Upper lobe of right lung (tissue), 1 donor: Measurements from ENCODE around the gene EXOG. TPM values are rescaled to one million over a fixed set of nuclear protein-coding genes. Genes with fewer than 3 reads are reported as not detected.

ENCODE experiments used
- ATAC-seq: fragments of 200-7000 bp; cut with Tn5 transposase; one replicate; pipeline ENCODE4 v1.9.1; 2020; ENCODE audit warnings: mild to moderate bottlenecking, moderate library complexity
- DNase-seq: peaks from one replicate; pipeline ENCODE4 v3.0.0-alpha.2; 2020
- H3K27ac ChIP-seq: fragments of 200-600 bp; one replicate; pipeline ENCODE4 v1.8.0; 2022
- H3K27me3 ChIP-seq: fragments of 200-600 bp; one replicate; pipeline ENCODE4 v1.8.0; 2022; ENCODE audit warnings: mild to moderate bottlenecking
- H3K36me3 ChIP-seq: fragments of 200-600 bp; one replicate; pipeline ENCODE4 v1.8.0; 2022
- H3K4me1 ChIP-seq: fragments of 200-600 bp; one replicate; pipeline ENCODE4 v1.8.0; 2022
- H3K4me3 ChIP-seq: fragments of 200-600 bp; one replicate; pipeline ENCODE4 v1.8.0; 2022; ENCODE audit warnings: mild to moderate bottlenecking
- H3K9me3 ChIP-seq: fragments of 200-600 bp; one replicate; pipeline ENCODE4 v1.8.0; 2022
- CTCF ChIP-seq: fragments of 200-600 bp; IDR thresholded peaks from one replicate; pipeline ENCODE4 v1.8.0; 2022; ENCODE audit warnings: antibody characterized with exemption
- intact Hi-C: fragments of 100-400 bp; cut with DNase I; formaldehyde crosslinking; loops from one replicate; pipeline ENCODE4 v1.11.0; 2022
- long read RNA-seq: library from polyadenylated mRNA; unstranded; transcript quantifications from one replicate; pipeline ENCODE4 v2.0.0, GENCODE V29; 2021
- total RNA-seq: library from RNA; stranded (reverse); fragmentation: NEBNext Ultra II Directional; extraction: Animal tissue kit (Norgen Biotek cat#: 25700); gene quantifications from one replicate; pipeline ENCODE4 v1.2.1, GENCODE V29; 2021
- donor health status: DM: no; HTN: yes; CAD: no; lungs with severe emphysema.

The EXOG gene
- 10.7 TPM for total RNA-seq
- long read RNA-seq, partial matches to known transcripts: 1 of 8 reads
- long read RNA-seq, other reads (novel, unspliced or antisense): 5 of 8 reads

GRCh38 chr3:38496131-38496910 lies at the start of gene EXOG:
Gene EXOG (plus strand): TSS chr3:38496340. CDS start chr3:38496368, 28 bp downstream.
- peak within 1 kb of the TSS; percentile 77 for H3K4me3 ChIP-seq
- no peaks in the 10 kb centered on the region for H3K27me3 ChIP-seq
- no peaks in the 10 kb centered on the region for H3K36me3 ChIP-seq
- intact Hi-C loops: no loop called here
- no peaks in the 10 kb centered on the region for H3K9me3 ChIP-seq
- H3K27ac ChIP-seq: peak within 1 kb of the TSS; percentile 74
- ATAC-seq (peak; percentile 99), DNase-seq (peak; percentile 98)
- peak; percentile 85 for TF ChIP-seq CTCF
- peaks cover 7% of the 10 kb centered on the region for H3K4me1 ChIP-seq

GRCh38 chr3:38446812-38447211 lies 49.3 kb upstream of the EXOG start:
- Histone ChIP-seq H3K9me3 (no peaks in the 10 kb centered on the region), H3K4me1 (no peaks in the 10 kb centered on the region), H3K36me3 (no peaks in the 10 kb centered on the region), H3K4me3 (no peak overlapping the region), H3K27me3 (no peaks in the 10 kb centered on the region), H3K27ac (no peak overlapping the region)
- ATAC-seq (no peak), DNase-seq (no peak)
- intact Hi-C loops: no loop called here
- TF ChIP-seq CTCF: no peak

GRCh38 chr3:38450853-38451252 lies 45.3 kb upstream of the EXOG start:
- DNase-seq (no peak), ATAC-seq (no peak)
- Histone ChIP-seq H3K4me3 (no peak overlapping the region), H3K27ac (no peak overlapping the region), H3K9me3 (no peaks in the 10 kb centered on the region), H3K36me3 (no peaks in the 10 kb centered on the region), H3K27me3 (no peaks in the 10 kb centered on the region), H3K4me1 (peaks cover 9% of the 10 kb centered on the region)
- intact Hi-C loops: no loop called here
- TF ChIP-seq CTCF: no peak

- TF ChIP-seq CTCF: no peak
- DNase-seq: peak; percentile 96
- H3K27me3 ChIP-seq: no peaks in the 10 kb centered on the region
- peaks cover 26% of the 10 kb centered on the region for H3K4me1 ChIP-seq
- ATAC-seq: peak; percentile 89
- H3K27ac ChIP-seq: peak within 1 kb of the TSS; percentile 78
- H3K4me3 ChIP-seq: peak within 1 kb of the TSS; percentile 72
- H3K36me3 ChIP-seq: no peaks in the 10 kb centered on the region
- intact Hi-C loops: no loop called here
- H3K9me3 ChIP-seq: no peaks in the 10 kb centered on the region
These were observed 42.8 kb upstream of the EXOG start, which contains the start of gene ACVR2B for GRCh38 chr3:38453075-38453912. Gene ACVR2B (plus strand): TSS chr3:38453890. CDS start chr3:38454323, 433 bp downstream.

GRCh38 chr3:38453913-38454177 lies 42.3 kb upstream of the EXOG start:
- intact Hi-C loops: no loop called here
- no peak for TF ChIP-seq CTCF
- ATAC-seq: no peak
- Histone ChIP-seq H3K27me3 (no peaks in the 10 kb centered on the region), H3K4me3 (peak overlapping the region; percentile 72), H3K9me3 (no peaks in the 10 kb centered on the region), H3K36me3 (no peaks in the 10 kb centered on the region), H3K4me1 (peaks cover 31% of the 10 kb centered on the region), H3K27ac (peak overlapping the region; percentile 78)
- no peak for DNase-seq
